ENCODE measurements around the gene UBLCP1.
A peak's percentile ranks its signal among the peaks of the same experiment; 100 is the strongest.
"Not testable (repeated sequence)": the region's sequence is repeated elsewhere in the genome, so short reads cannot be mapped to it uniquely, and the experiment has no call there.

UBLCP1 gene

GRCh38 chr5:159294921-159295320 lies 31.8 kb downstream of the UBLCP1 start:
- TF ChIP-seq POLR2AphosphoS5 (IDR thresholded peaks at IDR 0.05; ENCODE audit: low read depth) = no peak
- TF ChIP-seq REST (IDR thresholded peaks at IDR 0.05; ENCODE audit: insufficient replicate concordance, low read depth) = no peak
- no peak for TF ChIP-seq CTCF (IDR thresholded peaks at IDR 0.05; ENCODE audit: insufficient read depth, low read length)
- no peak for TF ChIP-seq SPI1 (IDR thresholded peaks at IDR 0.05; ENCODE audit: borderline replicate concordance, low read depth)
- no peak for TF ChIP-seq GABPA (IDR thresholded peaks at IDR 0.05; ENCODE audit: low read depth)
- Histone ChIP-seq H3K27me3 (ENCODE audit: insufficient read depth, poor library complexity, severe bottlenecking) (no peaks in the 10 kb centered on the region), H3K27ac (replicated peaks) (no peak overlapping the region), H3K4me3 (replicated peaks; ENCODE audit: insufficient read depth, low read length) (no peak overlapping the region)
- no peak for DNase-seq (ENCODE audit: low read depth in 1 of 2, low spot score in 1 of 2)

GRCh38 chr5:159297300-159297699 lies 34.2 kb downstream of the UBLCP1 start:
- H3K4me3 ChIP-seq (replicated peaks; ENCODE audit: insufficient read depth, low read length); H3K27me3 ChIP-seq (ENCODE audit: insufficient read depth, poor library complexity, severe bottlenecking); H3K27ac ChIP-seq (replicated peaks); DNase-seq (ENCODE audit: low read depth in 1 of 2, low spot score in 1 of 2): not testable (repeated sequence)

GRCh38 chr5:159301466-159301865 lies 38.4 kb downstream of the UBLCP1 start:
- TF ChIP-seq POLR2AphosphoS5 (IDR thresholded peaks at IDR 0.05; ENCODE audit: low read depth) (no peak), REST (IDR thresholded peaks at IDR 0.05; ENCODE audit: insufficient replicate concordance, low read depth) (no peak), GABPA (IDR thresholded peaks at IDR 0.05; ENCODE audit: low read depth) (no peak), SPI1 (IDR thresholded peaks at IDR 0.05; ENCODE audit: borderline replicate concordance, low read depth) (no peak), CTCF (IDR thresholded peaks at IDR 0.05; ENCODE audit: insufficient read depth, low read length) (no peak)
- no peak for DNase-seq (ENCODE audit: low read depth in 1 of 2, low spot score in 1 of 2)

GRCh38 chr5:159301929-159302860 lies 39.1 kb downstream of the UBLCP1 start:
- DNase-seq (ENCODE audit: low read depth in 1 of 2, low spot score in 1 of 2) = peak; percentile 34 to 40
- H3K27ac ChIP-seq (replicated peaks) = 0 out of 2 replicates have a peak overlapping the region, but pooled peaks have one; percentile 10
- not testable (repeated sequence) for H3K27me3 ChIP-seq (ENCODE audit: insufficient read depth, poor library complexity, severe bottlenecking); H3K4me3 ChIP-seq (replicated peaks; ENCODE audit: insufficient read depth, low read length)
- TF ChIP-seq POLR2AphosphoS5 (IDR thresholded peaks at IDR 0.05; ENCODE audit: low read depth) = peak; percentile 67; the same call in 1 of the 2 replicates

More at GRCh38 chr5:159301466-159301865, 38.4 kb downstream of the UBLCP1 start:
- no peaks in the 10 kb centered on the region for H3K27me3 ChIP-seq (ENCODE audit: insufficient read depth, poor library complexity, severe bottlenecking)
- no peak overlapping the region for H3K27ac ChIP-seq (replicated peaks)
- H3K4me3 ChIP-seq (replicated peaks; ENCODE audit: insufficient read depth, low read length) = no peak overlapping the region
